H1 (cell line): ENCODE measurements around the gene TRIM29.

ENCODE experiments used
- CEBPB ChIP-seq: IDR thresholded peaks from 2 replicates; pipeline ENCODE4 v1.6.1; 2012; ENCODE audit warnings: low read depth, low read length
- CTCF ChIP-seq, 3 experiments: IDR thresholded peaks; 1 replicate in 2 of 3; 2 replicates in 1 of 3; pipeline versions ENCODE4 v1.5.1 to v1.6.1; 2011; ENCODE audit warnings: low read length in 3 of 3, mild to moderate bottlenecking in 3 of 3, inconsistent platforms in 2 of 3, low read depth in 1 of 3, moderate library complexity in 1 of 3; ENCODE audit not compliant: insufficient read depth in 1 of 3; ENCODE audit errors: control extremely low read depth in 1 of 3
- EGR1 ChIP-seq: IDR thresholded peaks from 2 replicates; pipeline ENCODE4 v1.6.1; 2011; ENCODE audit warnings: low read depth, low read length, borderline replicate concordance
- EP300 ChIP-seq, 2 experiments: IDR thresholded peaks; 1 replicate in 1 of 2; 2 replicates in 1 of 2; pipeline ENCODE4 v1.6.1; 2011 to 2012; ENCODE audit warnings: low read depth in 2 of 2, low read length in 2 of 2, mild to moderate bottlenecking in 2 of 2, borderline replicate concordance in 1 of 2, inconsistent platforms in 1 of 2, moderate library complexity in 1 of 2
- GABPA ChIP-seq: IDR thresholded peaks from 2 replicates; pipeline ENCODE4 v1.6.1; 2011; ENCODE audit warnings: mild to moderate bottlenecking, low read length, moderate library complexity, borderline replicate concordance; ENCODE audit not compliant: insufficient read depth
- HDAC6 ChIP-seq: IDR thresholded peaks from one replicate; pipeline ENCODE4 v1.7.1; 2012; ENCODE audit warnings: low read depth, mild to moderate bottlenecking, inconsistent platforms, low read length, moderate library complexity
- JUN ChIP-seq: IDR thresholded peaks from 2 replicates; pipeline ENCODE4 v1.6.1; 2011; ENCODE audit warnings: low read depth, mild to moderate bottlenecking, improper control_type of control experiment, low read length
- JUND ChIP-seq: IDR thresholded peaks from 2 replicates; pipeline ENCODE4 v1.6.1; 2011; ENCODE audit warnings: mild to moderate bottlenecking, improper control_type of control experiment, low read length
- MAFK ChIP-seq: IDR thresholded peaks from 2 replicates; pipeline ENCODE4 v1.6.1; 2012; ENCODE audit warnings: low read depth, mild to moderate bottlenecking, improper control_type of control experiment, low read length
- PHF8 ChIP-seq: fragments of 200-600 bp; sonication (generic); conservative IDR thresholded peaks from 2 replicates; pipeline ENCODE4 v1.7.1; 2012; ENCODE audit warnings: low read depth, mild to moderate bottlenecking, inconsistent platforms, low read length, moderate library complexity
- POLR2A ChIP-seq, 2 experiments: IDR thresholded peaks; 1 replicate in 1 of 2; 2 replicates in 1 of 2; pipeline ENCODE4 v1.6.1; 2011; ENCODE audit warnings: low read depth in 2 of 2, low read length in 2 of 2, mild to moderate bottlenecking in 2 of 2; ENCODE audit errors: control extremely low read depth in 1 of 2
- POLR2AphosphoS5 ChIP-seq: IDR thresholded peaks from 2 replicates; pipeline ENCODE4 v1.6.1; 2011; ENCODE audit warnings: low read depth, low read length
- RAD21 ChIP-seq, 2 experiments: IDR thresholded peaks in 1 of 2; conservative IDR thresholded peaks in 1 of 2; 2 replicates each; pipeline ENCODE4 v1.6.1; 2011; ENCODE audit warnings: low read depth in 2 of 2, low read length in 2 of 2, improper control_type of control experiment in 1 of 2, inconsistent platforms in 1 of 2, mild to moderate bottlenecking in 1 of 2, moderate library complexity in 1 of 2

GRCh38 chr11:120184371-120184945 lies 46.5 kb upstream of the TRIM29 start:
- TF ChIP-seq GABPA (no peak), PHF8 (no peak), POLR2A (IDR thresholded peaks at IDR 0.05; ENCODE audit: control extremely low read depth in 1 of 2, low read depth in 2 of 2, low read length in 2 of 2) (no peak), CTCF (IDR thresholded peaks at IDR 0.05; ENCODE audit: control extremely low read depth in 1 of 3, insufficient read depth in 1 of 3, low read depth in 1 of 3, low read length in 3 of 3) (no peak), RAD21 (IDR thresholded peaks at IDR 0.05 in 1 of 2, conservative IDR thresholded peaks at IDR 0.05 in 1 of 2; ENCODE audit: low read depth in 2 of 2, low read length in 2 of 2) (no peak), HDAC6 (no peak), JUN (no peak), EGR1 (no peak), CEBPB (no peak), EP300 (IDR thresholded peaks at IDR 0.05; ENCODE audit: borderline replicate concordance in 1 of 2, low read depth in 2 of 2, low read length in 2 of 2) (no peak), JUND (no peak), MAFK (no peak), POLR2AphosphoS5 (no peak)
